Smooth muscle cell (in vitro differentiated cells): ENCODE data around the gene FAM47B. TPM values are rescaled to one million over a fixed set of nuclear protein-coding genes. Genes with fewer than 3 reads are reported as not detected.

Source experiments
- DNase-seq: peaks from one replicate; lab custom pipeline; 2025; ENCODE audit not compliant: unreplicated experiment; lab: John Stamatoyannopoulos, UW
- H2AFZ ChIP-seq: fragments of 200-600 bp; sonication (generic); 2 replicates; pipeline ENCODE4 v1.6.0; 2016; ENCODE audit warnings: antibody characterized with exemption, low read depth, mild to moderate bottlenecking
- H3F3A ChIP-seq: fragments of 200-600 bp; sonication (generic); 2 replicates; pipeline ENCODE4 v1.6.0; 2017; ENCODE audit warnings: antibody characterized with exemption, low read depth
- H3K27ac ChIP-seq: fragments of 200-600 bp; sonication (generic); 2 replicates; pipeline ENCODE4 v1.5.1; 2016; ENCODE audit warnings: low read depth, mild to moderate bottlenecking
- H3K27me3 ChIP-seq: fragments of 200-600 bp; sonication (generic); 2 replicates; pipeline ENCODE4 v1.6.1; 2016; ENCODE audit warnings: low read depth, mild to moderate bottlenecking
- H3K36me3 ChIP-seq: fragments of 200-600 bp; sonication (generic); 2 replicates; pipeline ENCODE4 v1.5.1; 2016; ENCODE audit warnings: low read depth
- H3K4me1 ChIP-seq: fragments of 200-600 bp; sonication (generic); 2 replicates; pipeline ENCODE4 v1.5.1; 2016; ENCODE audit warnings: low read depth
- H3K4me2 ChIP-seq: fragments of 200-600 bp; sonication (generic); 2 replicates; pipeline ENCODE4 v1.6.0; 2016; ENCODE audit warnings: mild to moderate bottlenecking
- H3K4me3 ChIP-seq: fragments of 200-600 bp; sonication (generic); 2 replicates; pipeline ENCODE4 v1.5.1; 2016; ENCODE audit warnings: mild to moderate bottlenecking
- H3K79me2 ChIP-seq: fragments of 200-600 bp; sonication (generic); 2 replicates; pipeline ENCODE4 v1.6.0; 2016; ENCODE audit warnings: low read depth, mild to moderate bottlenecking
- H3K9ac ChIP-seq: fragments of 200-600 bp; sonication (generic); 2 replicates; pipeline ENCODE4 v1.6.0; 2016; ENCODE audit warnings: low read depth
- H3K9me3 ChIP-seq: fragments of 200-600 bp; sonication (generic); replicated peaks from 2 replicates; pipeline ENCODE4 v1.5.1; 2016; ENCODE audit warnings: low read depth
- H4K20me1 ChIP-seq: fragments of 200-600 bp; sonication (generic); 2 replicates; pipeline ENCODE4 v1.6.0; 2016; ENCODE audit warnings: low read depth
- CTCF ChIP-seq: fragments of 200-600 bp; sonication (generic); IDR thresholded peaks from 2 replicates; pipeline ENCODE4 v1.5.1; 2017; ENCODE audit warnings: borderline replicate concordance, mild to moderate bottlenecking, antibody characterized with exemption; ENCODE audit not compliant: insufficient read depth, poor library complexity, severe bottlenecking
- WGBS: methylation state at CpG from one replicate; pipeline ENCODE4 v1.1.7; 2016; ENCODE audit warnings: low lambda C conversion rate; 5-methylcytosine and 5-hydroxymethylcytosine counted together
- polyA plus RNA-seq: library from polyadenylated mRNA; unstranded; fragments of >200 nt; fragmentation: Nextera tagmentation; extraction: Ambion mirVana; gene quantifications from 2 replicates; pipeline ENCODE4 v1.2.1, GENCODE V29; 2016
- total RNA-seq: library from RNA; depleted of rRNA; stranded (reverse); fragments of >200 nt; gene quantifications from 2 replicates; pipeline ENCODE4 v1.2.3, GENCODE V29; 2014

FAM47B gene
- total and polyA plus RNA-seq, 2 experiments from 2014 or later: not detected

DNA sequence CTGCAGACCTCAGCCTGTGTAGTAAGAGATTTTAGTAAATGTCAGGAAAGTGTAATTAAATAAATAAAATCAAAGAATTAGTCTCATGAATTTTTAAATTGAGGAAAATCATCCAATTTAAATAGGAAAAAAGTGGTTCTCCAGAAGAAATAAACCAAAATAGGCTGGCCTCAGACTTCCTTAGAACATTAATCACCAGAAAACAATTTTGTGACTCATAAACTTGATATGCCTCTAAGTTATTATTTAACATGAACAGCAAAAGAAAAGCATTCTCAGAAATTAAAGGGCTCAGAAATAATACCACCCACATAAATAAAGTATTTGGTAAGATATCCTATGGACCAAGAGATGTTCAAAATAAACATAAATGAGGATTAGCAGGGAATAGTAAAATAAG is 14.3 kb downstream of the FAM47B start:
- no peak for TF ChIP-seq CTCF

DNA sequence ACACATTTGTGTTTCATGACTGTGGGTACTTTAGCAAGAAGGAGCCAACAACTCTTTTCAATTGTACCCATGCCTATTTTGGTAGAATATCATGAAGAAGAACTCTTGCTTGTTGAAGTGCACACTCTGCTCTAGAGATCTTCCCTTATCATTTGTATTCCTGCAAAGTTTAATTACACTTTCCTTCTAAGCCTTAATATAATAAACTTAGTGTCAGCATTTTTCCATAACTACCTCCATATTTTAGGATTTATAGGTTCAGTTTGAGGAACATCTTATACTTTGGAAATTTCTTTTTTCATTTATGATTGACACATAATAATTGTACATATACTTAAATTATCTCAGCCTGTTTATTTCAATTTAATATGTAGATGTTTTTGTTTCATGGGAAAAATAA is 19.1 kb downstream of the FAM47B start:
- no peaks in the 10 kb centered on the region for H3F3A ChIP-seq
- H3K4me2 ChIP-seq: no peak overlapping the region
- no peak for DNase-seq
- H3K27ac ChIP-seq: no peak overlapping the region
- no peaks in the 10 kb centered on the region for H3K36me3 ChIP-seq
- no peaks in the 10 kb centered on the region for H3K9me3 ChIP-seq
- H4K20me1 ChIP-seq: no peaks in the 10 kb centered on the region
- no peak overlapping the region for H3K4me3 ChIP-seq
- H3K79me2 ChIP-seq: no peaks in the 10 kb centered on the region
- H3K9ac ChIP-seq: no peak overlapping the region
- H3K4me1 ChIP-seq: no peaks in the 10 kb centered on the region
- H2AFZ ChIP-seq: no peak overlapping the region
- H3K27me3 ChIP-seq: no peaks in the 10 kb centered on the region
- no peak for TF ChIP-seq CTCF

More for the DNA sequence above, 14.3 kb downstream of the FAM47B start:
- Histone ChIP-seq H4K20me1 (no peaks in the 10 kb centered on the region), H3K79me2 (no peaks in the 10 kb centered on the region), H3K4me3 (no peak overlapping the region), H3K9me3 (no peaks in the 10 kb centered on the region), H2AFZ (no peak overlapping the region), H3K27me3 (no peaks in the 10 kb centered on the region), H3K4me2 (no peak overlapping the region), H3F3A (no peaks in the 10 kb centered on the region), H3K36me3 (no peaks in the 10 kb centered on the region), H3K4me1 (no peaks in the 10 kb centered on the region), H3K9ac (no peak overlapping the region), H3K27ac (no peak overlapping the region)
- DNase-seq: no peak

DNA sequence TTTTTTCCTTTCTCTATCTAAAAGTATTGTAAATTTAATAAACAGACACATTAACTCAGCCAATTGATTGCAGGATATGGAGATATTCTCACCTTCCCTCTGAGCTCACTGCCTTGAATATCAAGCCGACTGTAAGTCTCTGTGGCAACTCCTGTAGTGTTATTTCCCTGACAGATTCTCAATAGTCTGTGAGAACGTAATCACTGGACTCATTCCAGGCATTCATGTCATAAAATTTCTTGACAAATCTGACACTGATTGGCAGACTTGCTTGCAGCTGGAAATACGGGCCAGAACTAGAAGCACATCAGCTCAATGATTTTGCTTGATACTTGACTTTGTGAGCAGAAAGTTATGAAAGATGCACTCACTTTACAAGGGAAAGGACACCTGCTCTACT is 29.6 kb downstream of the FAM47B start:
- Histone ChIP-seq H3K79me2 (no peaks in the 10 kb centered on the region), H3K4me2 (no peak overlapping the region), H3K4me1 (no peaks in the 10 kb centered on the region), H3K9me3 (no peaks in the 10 kb centered on the region), H3K9ac (no peak overlapping the region), H3K4me3 (no peak overlapping the region), H3K36me3 (no peaks in the 10 kb centered on the region), H3K27me3 (no peaks in the 10 kb centered on the region), H2AFZ (no peak overlapping the region), H3K27ac (no peak overlapping the region), H3F3A (no peaks in the 10 kb centered on the region), H4K20me1 (no peaks in the 10 kb centered on the region)
- 74% methylated on average over 3 of the region's 3 CpGs for WGBS
- TF ChIP-seq CTCF: no peak
- DNase-seq: no peak

DNA sequence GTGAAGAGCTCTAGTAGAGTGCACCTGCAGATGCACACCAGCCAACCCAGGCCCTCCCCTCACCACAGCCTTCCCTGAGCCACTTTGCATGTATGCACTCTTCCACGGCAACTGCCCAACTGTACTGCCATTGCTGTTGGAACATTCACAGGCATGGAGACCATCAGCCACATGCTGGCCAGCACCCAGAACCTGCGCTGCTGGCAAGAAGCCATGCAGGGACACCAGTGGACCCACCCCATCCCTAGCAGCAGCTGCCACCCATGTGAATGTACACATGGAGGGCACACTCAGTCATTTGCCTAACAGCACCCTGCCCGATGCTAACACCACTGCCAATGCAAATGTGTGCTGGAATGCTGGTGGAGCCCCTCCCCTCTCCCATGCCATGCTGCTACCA is 35.6 kb downstream of the FAM47B start:
- DNase-seq: no peak
- WGBS: 94% methylated on average over 3 of the region's 3 CpGs

More for the DNA sequence above, 35.6 kb downstream of the FAM47B start:
- H3K9ac ChIP-seq: no peak overlapping the region
- no peaks in the 10 kb centered on the region for H3K4me1 ChIP-seq
- no peaks in the 10 kb centered on the region for H3K79me2 ChIP-seq
- no peak overlapping the region for H3K27ac ChIP-seq
- H3K4me3 ChIP-seq: no peak overlapping the region
- no peak overlapping the region for H3K4me2 ChIP-seq
- no peak overlapping the region for H2AFZ ChIP-seq
- TF ChIP-seq CTCF: no peak
- H3K36me3 ChIP-seq: no peaks in the 10 kb centered on the region
- H3K27me3 ChIP-seq: no peaks in the 10 kb centered on the region
- peaks cover 3% of the 10 kb centered on the region for H3K9me3 ChIP-seq
- H4K20me1 ChIP-seq: no peaks in the 10 kb centered on the region
- no peaks in the 10 kb centered on the region for H3F3A ChIP-seq
